ENCODE data around the gene UBE2O.

UBE2O gene

GRCh38 chr17:76475302-76475701, 22.4 kb upstream of the UBE2O start:
- no peak overlapping the region for H2BK5ac ChIP-seq (ENCODE audit: low read length)
- H3K23ac ChIP-seq (ENCODE audit: low read depth, low read length, poor library complexity), result no peak overlapping the region
- H3K27ac ChIP-seq (replicated peaks; ENCODE audit: low read length), result no peak overlapping the region
- no peak overlapping the region for H3K4me2 ChIP-seq (ENCODE audit: insufficient read depth, low read length, poor library complexity, severe bottlenecking)
- no peak overlapping the region for H2AFZ ChIP-seq (ENCODE audit: low read length)
- H4K8ac ChIP-seq (ENCODE audit: low read depth, low read length), result no peak overlapping the region
- no peak overlapping the region for H2BK15ac ChIP-seq (ENCODE audit: low read length)
- no CpG with 5 or more reads among the region's 6 CpGs for WGBS, 2 donors (ENCODE audit: extremely low coverage in 2 of 2, insufficient read length in 2 of 2, insufficient replicate concordance in 1 of 2)
- H2AK5ac ChIP-seq (ENCODE audit: low read depth, low read length), result no peak overlapping the region
- H2BK120ac ChIP-seq (ENCODE audit: low read depth, low read length), result no peak overlapping the region
- no peak overlapping the region for H4K91ac ChIP-seq (ENCODE audit: low read depth, low read length, poor library complexity)
- no peak overlapping the region for H3K4me3 ChIP-seq (ENCODE audit: low read length in 2 of 2)
- H3K36me3 ChIP-seq (replicated peaks in 1 of 2; ENCODE audit: control insufficient read depth in 2 of 2, insufficient read depth in 2 of 2, low read length in 2 of 2), result peaks cover 0 to 2% of the 10 kb centered on the region in 2 donors
- DNase-seq (ENCODE audit: low spot score), result no peak
- no peak overlapping the region for H3K4ac ChIP-seq (ENCODE audit: low read length)
- H2BK12ac ChIP-seq (ENCODE audit: low read length), result no peak overlapping the region
- no peak overlapping the region for H3K14ac ChIP-seq (ENCODE audit: low read length)
- H3K9ac ChIP-seq (ENCODE audit: low read depth, low read length, poor library complexity), result no peak overlapping the region
- H3K4me1 ChIP-seq (ENCODE audit: control insufficient read depth in 2 of 2, insufficient read depth in 1 of 2, low read depth in 1 of 2, low read length in 2 of 2), result peaks cover under 1 to 1% of the 10 kb centered on the region in 2 donors
- peaks cover 0 to 30% (median 0%) of the 10 kb centered on the region in 3 experiments for H3K27me3 ChIP-seq (ENCODE audit: control insufficient read depth in 3 of 3, insufficient read depth in 3 of 3, low read depth in 1 of 3, low read length in 3 of 3)
- peaks cover 0 to 2% of the 10 kb centered on the region in 2 donors for H3K9me3 ChIP-seq (replicated peaks in 1 of 2; ENCODE audit: control insufficient read depth in 2 of 2, insufficient read depth in 1 of 2, low read depth in 1 of 2, low read length in 2 of 2)
- no peak overlapping the region for H3K18ac ChIP-seq (ENCODE audit: low read length)
- H3K79me1 ChIP-seq (ENCODE audit: low read depth, low read length), result peaks cover 3% of the 10 kb centered on the region

GRCh38 chr17:76474894-76475293, 21.9 kb upstream of the UBE2O start:
- Histone ChIP-seq H3K9ac (ENCODE audit: low read depth, low read length, poor library complexity) (peak overlapping the region; percentile 34), H3K36me3 (replicated peaks in 1 of 2; ENCODE audit: control insufficient read depth in 2 of 2, insufficient read depth in 2 of 2, low read length in 2 of 2) (peaks cover 0 to 2% of the 10 kb centered on the region in 2 donors), H3K27me3 (ENCODE audit: control insufficient read depth in 3 of 3, insufficient read depth in 3 of 3, low read depth in 1 of 3, low read length in 3 of 3) (peaks cover 0 to 30% (median 0%) of the 10 kb centered on the region in 3 experiments), H3K4me2 (ENCODE audit: insufficient read depth, low read length, poor library complexity, severe bottlenecking) (no peak overlapping the region), H3K4me1 (ENCODE audit: control insufficient read depth in 2 of 2, insufficient read depth in 1 of 2, low read depth in 1 of 2, low read length in 2 of 2) (no peaks in the 10 kb centered on the region), H3K9me3 (replicated peaks in 1 of 2; ENCODE audit: control insufficient read depth in 2 of 2, insufficient read depth in 1 of 2, low read depth in 1 of 2, low read length in 2 of 2) (peaks cover 0 to 2% of the 10 kb centered on the region in 2 donors), H4K8ac (ENCODE audit: low read depth, low read length) (no peak overlapping the region), H2BK120ac (ENCODE audit: low read depth, low read length) (no peak overlapping the region), H2BK12ac (ENCODE audit: low read length) (peak overlapping the region; percentile 86), H2BK5ac (ENCODE audit: low read length) (no peak overlapping the region), H2AFZ (ENCODE audit: low read length) (no peak overlapping the region), H4K91ac (ENCODE audit: low read depth, low read length, poor library complexity) (no peak overlapping the region), H3K18ac (ENCODE audit: low read length) (peak overlapping the region; percentile 67), H2AK5ac (ENCODE audit: low read depth, low read length) (peak overlapping the region; percentile 95), H3K4ac (ENCODE audit: low read length) (no peak overlapping the region), H3K4me3 (ENCODE audit: low read length in 2 of 2) (peak overlapping the region in 1 of 2 donors; percentile 34), H3K23ac (ENCODE audit: low read depth, low read length, poor library complexity) (peak overlapping the region; percentile 73), H2BK15ac (ENCODE audit: low read length) (peak overlapping the region; percentile 67), H3K79me1 (ENCODE audit: low read depth, low read length) (peaks cover 3% of the 10 kb centered on the region), H3K27ac (replicated peaks; ENCODE audit: low read length) (no peak overlapping the region), H3K14ac (ENCODE audit: low read length) (peak overlapping the region; percentile 44)
- WGBS, 2 donors (ENCODE audit: extremely low coverage in 2 of 2, insufficient read length in 2 of 2, insufficient replicate concordance in 1 of 2), result no CpG with 5 or more reads among the region's 15 CpGs
- no peak for DNase-seq (ENCODE audit: low spot score)

- peak overlapping the region; percentile 86 for H2BK12ac ChIP-seq (ENCODE audit: low read length)
- peaks cover 0 to 2% of the 10 kb centered on the region in 2 donors for H3K36me3 ChIP-seq (replicated peaks in 1 of 2; ENCODE audit: control insufficient read depth in 2 of 2, insufficient read depth in 2 of 2, low read length in 2 of 2)
- H3K4ac ChIP-seq (ENCODE audit: low read length), result no peak overlapping the region
- H2BK15ac ChIP-seq (ENCODE audit: low read length), result no peak overlapping the region
- H4K91ac ChIP-seq (ENCODE audit: low read depth, low read length, poor library complexity), result no peak overlapping the region
- no peak overlapping the region for H4K8ac ChIP-seq (ENCODE audit: low read depth, low read length)
- H3K4me2 ChIP-seq (ENCODE audit: insufficient read depth, low read length, poor library complexity, severe bottlenecking), result no peak overlapping the region
- no peak overlapping the region for H3K4me3 ChIP-seq (ENCODE audit: low read length in 2 of 2)
- H2BK120ac ChIP-seq (ENCODE audit: low read depth, low read length), result no peak overlapping the region
- H3K23ac ChIP-seq (ENCODE audit: low read depth, low read length, poor library complexity), result peak overlapping the region; percentile 73
- peaks cover 3% of the 10 kb centered on the region for H3K79me1 ChIP-seq (ENCODE audit: low read depth, low read length)
- peaks cover 0 to 34% (median 0%) of the 10 kb centered on the region in 3 experiments for H3K27me3 ChIP-seq (ENCODE audit: control insufficient read depth in 3 of 3, insufficient read depth in 3 of 3, low read depth in 1 of 3, low read length in 3 of 3)
- peaks cover 0 to 2% of the 10 kb centered on the region in 2 donors for H3K9me3 ChIP-seq (replicated peaks in 1 of 2; ENCODE audit: control insufficient read depth in 2 of 2, insufficient read depth in 1 of 2, low read depth in 1 of 2, low read length in 2 of 2)
- peak overlapping the region; percentile 55 for H3K9ac ChIP-seq (ENCODE audit: low read depth, low read length, poor library complexity)
- H3K18ac ChIP-seq (ENCODE audit: low read length), result no peak overlapping the region
- H3K4me1 ChIP-seq (ENCODE audit: control insufficient read depth in 2 of 2, insufficient read depth in 1 of 2, low read depth in 1 of 2, low read length in 2 of 2), result no peaks in the 10 kb centered on the region
- no peak overlapping the region for H2AFZ ChIP-seq (ENCODE audit: low read length)
- DNase-seq (ENCODE audit: low spot score), result no peak
- peak overlapping the region; percentile 95 for H2AK5ac ChIP-seq (ENCODE audit: low read depth, low read length)
- no peak overlapping the region for H2BK5ac ChIP-seq (ENCODE audit: low read length)
- WGBS, 2 donors (ENCODE audit: extremely low coverage in 2 of 2, insufficient read length in 2 of 2, insufficient replicate concordance in 1 of 2), result no CpG with 5 or more reads among the region's 14 CpGs
- H3K27ac ChIP-seq (replicated peaks; ENCODE audit: low read length), result no peak overlapping the region
- no peak overlapping the region for H3K14ac ChIP-seq (ENCODE audit: low read length)
Observed at GRCh38 chr17:76474238-76474637, 21.3 kb upstream of the UBE2O start.

- Histone ChIP-seq H3K9me3 (replicated peaks in 1 of 2; ENCODE audit: control insufficient read depth in 2 of 2, insufficient read depth in 1 of 2, low read depth in 1 of 2, low read length in 2 of 2) (peaks cover 0 to 2% of the 10 kb centered on the region in 2 donors), H3K18ac (ENCODE audit: low read length) (peak overlapping the region; percentile 79), H2AFZ (ENCODE audit: low read length) (no peak overlapping the region), H3K4me3 (ENCODE audit: low read length in 2 of 2) (no peak overlapping the region), H3K79me1 (ENCODE audit: low read depth, low read length) (peaks cover 3% of the 10 kb centered on the region), H4K8ac (ENCODE audit: low read depth, low read length) (no peak overlapping the region), H3K4ac (ENCODE audit: low read length) (no peak overlapping the region), H3K4me2 (ENCODE audit: insufficient read depth, low read length, poor library complexity, severe bottlenecking) (no peak overlapping the region), H2BK120ac (ENCODE audit: low read depth, low read length) (no peak overlapping the region), H2AK5ac (ENCODE audit: low read depth, low read length) (peak overlapping the region; percentile 66), H2BK5ac (ENCODE audit: low read length) (no peak overlapping the region), H3K23ac (ENCODE audit: low read depth, low read length, poor library complexity) (peak overlapping the region; percentile 75), H2BK15ac (ENCODE audit: low read length) (no peak overlapping the region), H3K4me1 (ENCODE audit: control insufficient read depth in 2 of 2, insufficient read depth in 1 of 2, low read depth in 1 of 2, low read length in 2 of 2) (no peaks in the 10 kb centered on the region), H3K36me3 (replicated peaks in 1 of 2; ENCODE audit: control insufficient read depth in 2 of 2, insufficient read depth in 2 of 2, low read length in 2 of 2) (peaks cover 0 to 2% of the 10 kb centered on the region in 2 donors), H3K14ac (ENCODE audit: low read length) (peak overlapping the region; percentile 22), H4K91ac (ENCODE audit: low read depth, low read length, poor library complexity) (no peak overlapping the region), H3K27ac (replicated peaks; ENCODE audit: low read length) (no peak overlapping the region), H3K27me3 (ENCODE audit: control insufficient read depth in 3 of 3, insufficient read depth in 3 of 3, low read depth in 1 of 3, low read length in 3 of 3) (peaks cover 0 to 41% (median 0%) of the 10 kb centered on the region in 3 experiments), H2BK12ac (ENCODE audit: low read length) (peak overlapping the region; percentile 59), H3K9ac (ENCODE audit: low read depth, low read length, poor library complexity) (no peak overlapping the region)
- WGBS, 2 donors (ENCODE audit: extremely low coverage in 2 of 2, insufficient read length in 2 of 2, insufficient replicate concordance in 1 of 2), result no CpG with 5 or more reads among the region's 18 CpGs
- no peak for DNase-seq (ENCODE audit: low spot score)
Observed at GRCh38 chr17:76473541-76473985, 20.6 kb upstream of the UBE2O start.

All from neuronal stem cell (in vitro differentiated cells).